Esophagus squamous epithelium (tissue), 5 donors: ENCODE results near the gene MFSD11. TPM values are rescaled to one million over a fixed set of nuclear protein-coding genes. Genes with fewer than 3 reads are reported as not detected.
"Not testable (repeated sequence)": the region's sequence is repeated elsewhere in the genome, so short reads cannot be mapped to it uniquely, and the experiment has no call there.

ENCODE experiments used
- DNase-seq: peaks from one replicate; lab custom pipeline; 2025; lab: John Stamatoyannopoulos, UW
- H3K27ac ChIP-seq, 4 donors: fragments of 200-600 bp; sonication (generic); one replicate each; pipeline ENCODE4 v1.5.1; 2016 to 2019; ENCODE audit warnings: mild to moderate bottlenecking in 1 of 4
- H3K27me3 ChIP-seq, 4 donors: fragments of 200-600 bp; sonication (generic); 1 replicate in 3 of 4; 2 replicates in 1 of 4; pipeline versions ENCODE4 v1.5.1 to v1.6.0; 2017 to 2021; ENCODE audit warnings: antibody characterized with exemption in 1 of 4
- H3K36me3 ChIP-seq, 3 donors: fragments of 200-600 bp; sonication (generic); one replicate each; pipeline ENCODE4 v1.5.1; 2016 to 2019
- H3K4me1 ChIP-seq, 3 donors: fragments of 200-600 bp; sonication (generic); one replicate each; pipeline ENCODE4 v1.5.1; 2017 to 2019
- H3K4me3 ChIP-seq, 4 donors: fragments of 200-600 bp; sonication (generic); 1 replicate in 3 of 4; 2 replicates in 1 of 4; pipeline ENCODE4 v1.5.1; 2016 to 2019; ENCODE audit warnings: mild to moderate bottlenecking in 2 of 4, moderate library complexity in 1 of 4
- H3K9me3 ChIP-seq, 3 donors: fragments of 200-600 bp; sonication (generic); one replicate each; pipeline ENCODE4 v1.5.1; 2016 to 2019
- POLR2A ChIP-seq, 4 donors: fragments of 450-650 bp; IDR thresholded peaks; one replicate each; pipeline ENCODE4 v1.6.1; 2017; ENCODE audit warnings: antibody characterized with exemption in 4 of 4, mild to moderate bottlenecking in 4 of 4, moderate library complexity in 3 of 4
- WGBS, 2 donors: methylation state at CpG; one replicate each; pipeline ENCODE4 v1.1.5; 2018; 5-methylcytosine and 5-hydroxymethylcytosine counted together
- intact Hi-C: fragments of 100-400 bp; cut with DNase I; formaldehyde crosslinking; loops from one replicate; pipeline ENCODE4 v1.15.0; 2022
- total RNA-seq, 4 donors: library from RNA; depleted of rRNA; stranded (reverse); fragments of >200 nt; gene quantifications; one replicate each; pipeline ENCODE4 v1.1.0, GENCODE V29; 2016
- TF ChIP-seq, protein P1 (sequence below), 6 experiments: fragments of 450-650 bp in 4 of 6; fragments of 200-600 bp in 2 of 6; sonication (generic) in 2 of 6; IDR thresholded peaks; one replicate each; pipeline ENCODE4 v1.5.1; 2016 to 2019; ENCODE audit warnings: antibody characterized with exemption in 6 of 6, mild to moderate bottlenecking in 4 of 6, moderate library complexity in 4 of 6
- donor health status: DM: yes; HTN: yes; CAD: no.

The MFSD11 gene
- total RNA-seq, 4 donors from 2014 or later: 24.2 to 31.0 (median 28.1) TPM

DNA sequence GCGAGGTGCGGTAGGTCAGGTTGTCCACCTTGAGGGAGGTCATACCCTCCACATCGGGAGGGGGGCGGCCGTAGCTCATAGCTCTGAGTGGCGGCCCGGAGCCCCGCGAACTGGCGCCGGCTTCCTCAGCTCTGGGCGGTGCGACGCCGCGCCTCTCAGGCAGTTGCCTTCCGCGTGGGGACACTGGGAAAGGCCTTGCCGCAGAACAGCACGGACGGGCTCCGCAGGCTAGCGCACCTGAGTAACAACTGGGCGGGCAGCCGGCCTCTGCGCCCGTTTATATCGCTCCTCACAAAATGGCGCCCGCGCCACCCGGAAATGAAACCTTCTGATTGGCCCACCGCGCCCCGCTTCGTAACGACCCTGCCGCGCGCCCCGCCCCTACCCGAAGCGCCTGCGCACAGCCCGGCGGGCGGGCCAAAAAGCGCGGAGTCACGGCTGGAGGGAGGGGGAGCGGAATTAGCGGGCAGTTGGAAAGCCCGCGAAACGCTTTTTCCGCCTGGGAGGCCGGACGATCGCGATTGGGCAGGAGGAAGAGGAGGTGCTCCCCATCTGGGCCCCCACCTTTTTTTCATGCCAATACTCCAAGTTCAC lies 740 bp upstream of the MFSD11 start, which contains the start of gene SRSF2:
Gene SRSF2, minus strand, starts transcription at position 250 of the 594 bp plus-strand sequence. Its CDS starts 171 bp downstream, at position 79.
- TF ChIP-seq, protein P1, sequence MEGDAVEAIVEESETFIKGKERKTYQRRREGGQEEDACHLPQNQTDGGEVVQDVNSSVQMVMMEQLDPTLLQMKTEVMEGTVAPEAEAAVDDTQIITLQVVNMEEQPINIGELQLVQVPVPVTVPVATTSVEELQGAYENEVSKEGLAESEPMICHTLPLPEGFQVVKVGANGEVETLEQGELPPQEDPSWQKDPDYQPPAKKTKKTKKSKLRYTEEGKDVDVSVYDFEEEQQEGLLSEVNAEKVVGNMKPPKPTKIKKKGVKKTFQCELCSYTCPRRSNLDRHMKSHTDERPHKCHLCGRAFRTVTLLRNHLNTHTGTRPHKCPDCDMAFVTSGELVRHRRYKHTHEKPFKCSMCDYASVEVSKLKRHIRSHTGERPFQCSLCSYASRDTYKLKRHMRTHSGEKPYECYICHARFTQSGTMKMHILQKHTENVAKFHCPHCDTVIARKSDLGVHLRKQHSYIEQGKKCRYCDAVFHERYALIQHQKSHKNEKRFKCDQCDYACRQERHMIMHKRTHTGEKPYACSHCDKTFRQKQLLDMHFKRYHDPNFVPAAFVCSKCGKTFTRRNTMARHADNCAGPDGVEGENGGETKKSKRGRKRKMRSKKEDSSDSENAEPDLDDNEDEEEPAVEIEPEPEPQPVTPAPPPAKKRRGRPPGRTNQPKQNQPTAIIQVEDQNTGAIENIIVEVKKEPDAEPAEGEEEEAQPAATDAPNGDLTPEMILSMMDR (IDR thresholded peaks at IDR 0.05): peak in 2 of 6 experiments; percentile 14 to 27
- peak; percentile 89 to 100 (median 100) for TF ChIP-seq POLR2A (IDR thresholded peaks at IDR 0.05)
- DNase-seq: peak; percentile 88
- Histone ChIP-seq H3K4me1 (peaks cover 21 to 68% (median 52%) of the 10 kb centered on the region in 3 donors), H3K9me3 (no peaks in the 10 kb centered on the region), H3K27ac (peak within 1 kb of the TSS; percentile 97 to 100 (median 99)), H3K36me3 (peaks cover 0 to 48% (median 14%) of the 10 kb centered on the region in 3 donors), H3K4me3 (peak within 1 kb of the TSS; percentile 72 to 98 (median 90)), H3K27me3 (no peaks in the 10 kb centered on the region)
- WGBS, 2 donors: no CpG with 5 or more reads among the region's 60 CpGs
- intact Hi-C loops: no loop called here

DNA sequence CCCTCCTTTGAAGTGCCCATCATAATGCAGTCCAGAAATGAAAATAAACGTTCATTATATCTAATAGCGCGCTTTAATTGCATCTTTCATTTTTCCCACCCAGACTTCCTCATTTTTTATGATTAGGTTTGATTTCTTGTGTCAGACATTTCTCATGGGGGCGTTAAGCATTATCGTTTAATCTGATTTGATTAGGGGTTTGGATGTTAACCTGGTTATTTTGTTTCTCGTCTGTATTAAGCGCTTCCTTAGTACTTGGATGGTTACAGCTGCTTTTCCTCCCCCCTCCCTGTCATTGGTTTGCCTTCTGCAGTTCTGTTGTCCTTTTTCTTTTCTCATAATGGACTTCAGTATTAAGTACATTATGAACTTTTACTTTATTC lies 540 bp downstream of the MFSD11 start:
- 2 to 3% methylated on average over 7 of the region's 7 CpGs for WGBS, 2 donors
- Histone ChIP-seq H3K27me3 (no peaks in the 10 kb centered on the region), H3K27ac (peak overlapping the region; percentile 97 to 100 (median 99)), H3K36me3 (peaks cover 0 to 48% (median 11%) of the 10 kb centered on the region in 3 donors), H3K9me3 (no peaks in the 10 kb centered on the region), H3K4me3 (peak overlapping the region; percentile 72 to 98 (median 90)), H3K4me1 (peaks cover 21 to 55% (median 40%) of the 10 kb centered on the region in 3 donors)
- no peak for TF ChIP-seq POLR2A (IDR thresholded peaks at IDR 0.05)
- TF ChIP-seq, protein P1 (IDR thresholded peaks at IDR 0.05): no peak
- DNase-seq: no peak
- intact Hi-C loops: no loop called here

DNA sequence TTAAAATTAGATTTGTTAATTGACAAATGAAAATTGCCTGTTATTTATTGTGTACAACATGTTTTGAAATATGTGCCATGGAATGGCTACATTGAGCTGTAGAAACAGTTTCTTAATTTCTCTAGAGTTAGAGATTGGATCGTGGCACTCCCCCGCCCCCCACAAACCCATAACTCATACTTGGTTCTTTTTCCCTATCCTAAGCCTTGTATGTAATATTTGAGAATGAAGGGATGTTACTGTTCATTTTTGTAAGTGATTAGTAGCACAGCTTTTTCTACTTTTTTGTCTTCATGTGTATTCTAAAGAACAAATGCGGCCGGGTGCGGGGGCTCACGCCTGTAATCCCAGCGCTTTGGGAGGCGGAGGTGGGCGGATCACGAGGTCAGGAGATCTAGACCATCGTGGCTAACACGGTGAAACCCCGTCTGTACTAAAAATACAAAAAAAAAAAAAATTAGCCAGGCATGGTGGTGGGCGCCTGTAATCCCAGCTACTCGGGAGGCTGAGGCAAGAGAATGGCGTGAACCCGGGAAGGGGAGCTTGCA lies 1.7 kb downstream of the MFSD11 start:
- H3K9me3 ChIP-seq, DNase-seq, H3K27me3 ChIP-seq, H3K4me3 ChIP-seq, intact Hi-C loops: not testable (repeated sequence)
- Histone ChIP-seq H3K36me3 (peaks cover 0 to 48% (median 7%) of the 10 kb centered on the region in 3 donors), H3K27ac (peak overlapping the region in 2 of 4 donors; percentile 97 to 99), H3K4me1 (peaks cover 14 to 43% (median 29%) of the 10 kb centered on the region in 3 donors)
- 91 to 93% methylated on average over 17 of the region's 17 CpGs for WGBS, 2 donors

DNA sequence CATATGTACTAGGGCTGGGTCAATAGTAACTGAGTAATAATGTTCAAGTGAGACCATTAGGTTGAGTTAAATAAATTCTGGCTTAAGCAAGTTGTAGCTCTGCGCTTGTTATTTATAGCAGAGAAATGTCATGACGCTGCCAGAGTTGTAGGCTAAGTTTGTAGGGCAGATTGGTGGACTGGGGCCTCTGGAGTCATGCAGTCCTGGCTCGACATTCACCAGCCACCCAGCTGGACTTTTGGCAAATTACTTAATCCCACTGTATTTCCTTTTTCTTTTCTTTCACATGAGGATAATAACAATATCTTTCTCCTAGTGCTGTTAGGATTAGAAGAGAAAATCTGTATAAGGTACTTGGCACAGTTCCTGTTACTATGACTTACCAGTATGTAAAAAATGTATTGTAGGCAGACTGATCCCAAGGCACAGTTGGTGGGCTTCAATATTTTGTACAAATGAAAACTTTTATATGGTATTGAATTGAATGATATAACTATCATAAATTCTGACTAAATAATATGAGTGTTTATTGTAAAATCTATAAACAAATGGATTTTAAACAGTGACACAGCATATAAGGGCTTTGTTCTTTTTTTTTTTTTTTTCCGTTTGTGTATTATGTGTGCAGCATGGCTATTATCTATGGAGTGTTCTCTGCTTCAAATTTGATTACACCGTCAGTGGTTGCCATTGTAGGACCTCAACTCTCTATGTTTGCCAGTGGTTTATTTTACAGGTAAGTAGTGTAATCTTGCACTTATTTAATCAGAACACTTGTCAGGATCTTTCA lies 2.6 kb downstream of the MFSD11 start:
- DNase-seq: no peak
- H3K36me3 ChIP-seq: peaks cover 0 to 48% (median 12%) of the 10 kb centered on the region in 3 donors
- no peak overlapping the region for H3K4me3 ChIP-seq
- H3K27ac ChIP-seq: peak overlapping the region in 3 of 4 donors; percentile 24 to 99 (median 97)
- no peaks in the 10 kb centered on the region for H3K27me3 ChIP-seq
- no peak for TF ChIP-seq POLR2A (IDR thresholded peaks at IDR 0.05)
- TF ChIP-seq, protein P1 (IDR thresholded peaks at IDR 0.05): no peak
- 53 to 71% methylated on average over 5 of the region's 5 CpGs for WGBS, 2 donors
- H3K4me1 ChIP-seq: peaks cover 6 to 35% (median 21%) of the 10 kb centered on the region in 3 donors
- H3K9me3 ChIP-seq: no peaks in the 10 kb centered on the region
- intact Hi-C loops: no loop called here

DNA sequence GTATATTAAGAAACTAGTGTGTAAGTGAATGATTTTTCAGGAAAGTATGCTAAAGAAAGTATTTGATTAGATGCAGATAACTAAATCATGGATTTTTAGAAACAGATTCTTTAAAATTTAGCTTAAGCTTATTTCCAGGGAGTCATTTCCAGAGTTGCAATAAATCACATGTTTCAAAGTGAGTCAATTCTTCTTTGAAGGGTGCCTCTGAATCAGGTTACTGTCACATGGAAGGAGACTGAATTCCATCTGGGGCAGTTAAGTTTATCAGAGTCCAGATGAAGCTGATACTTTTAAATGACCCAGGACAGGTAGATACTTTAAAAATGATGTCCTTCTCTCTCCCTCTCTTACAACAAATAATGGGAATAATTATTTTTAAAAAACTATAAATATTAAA lies 5.0 kb downstream of the MFSD11 start:
- Histone ChIP-seq H3K9me3 (no peaks in the 10 kb centered on the region), H3K4me1 (peaks cover 4 to 30% (median 20%) of the 10 kb centered on the region in 3 donors), H3K27ac (no peak overlapping the region), H3K27me3 (no peaks in the 10 kb centered on the region), H3K4me3 (no peak overlapping the region), H3K36me3 (peaks cover 0 to 69% (median 12%) of the 10 kb centered on the region in 3 donors)
- TF ChIP-seq, protein P1 (IDR thresholded peaks at IDR 0.05): no peak
- no peak for TF ChIP-seq POLR2A (IDR thresholded peaks at IDR 0.05)
- no peak for DNase-seq
- intact Hi-C loops: no loop called here
